HepG2 (cell line): Measurements from ENCODE around the gene TSPAN18. TPM values are rescaled to one million over a fixed set of nuclear protein-coding genes. Genes with fewer than 3 reads are reported as not detected.

Experiments used
- ATAC-seq: fragments of 200-7000 bp; cut with Tn5 transposase; 3 replicates; pipeline ENCODE4 v1.9.1; 2020; ENCODE audit warnings: mild to moderate bottlenecking, moderate library complexity
- BruUV-seq: library from RNA; stranded (reverse); fragments of 400-500 nt; replicated peaks from 2 replicates; lab custom pipeline; 2021; lab: Mats Ljungman, UMichigan
- CTCF ChIA-PET: fragments of 300-600 bp; formaldehyde crosslinking; extraction: SDS; loops from one replicate; lab custom pipeline; 2021; ENCODE audit warnings: low total read pairs, inconsistent platforms, low intra/inter-chr PET ratio; lab: Yijun Ruan, JAX
- POLR2A ChIA-PET: fragments of 350-600 bp; sonication (Branson Sonifier 250); formaldehyde crosslinking; loops from one replicate; lab custom pipeline; 2020; ENCODE audit warnings: antibody characterized with exemption, inconsistent platforms; lab: Yijun Ruan, JAX
- DNase-seq: peaks from one replicate; pipeline ENCODE4 v3.0.0-alpha.2; 2015; ENCODE audit warnings: low spot score
- FAIRE-seq: peaks from 3 replicates; lab custom pipeline; 2011; peaks lifted over from hg19 to GRCh38; lab: Jason Lieb, UNC
- H2AFZ ChIP-seq: one replicate; pipeline ENCODE4 v1.6.1; 2011; ENCODE audit warnings: low read length, inconsistent platforms
- H3K27ac ChIP-seq: fragments of 300-600 bp; 3 replicates; pipeline ENCODE4 v1.8.0; 2011; ENCODE audit warnings: mixed run types, mild to moderate bottlenecking, mixed read lengths, low read length, inconsistent platforms; ENCODE audit not compliant: insufficient read depth; ENCODE audit errors: extremely low read length
- H3K27me3 ChIP-seq, 2 experiments: fragments of 200-600 bp in 1 of 2; 2 replicates in 1 of 2; 3 replicates in 1 of 2; pipeline versions ENCODE4 v1.6.0 to v1.8.0; 2011; ENCODE audit warnings: low read length in 2 of 2, mild to moderate bottlenecking in 2 of 2, moderate library complexity in 2 of 2, inconsistent platforms in 1 of 2; ENCODE audit not compliant: insufficient read depth in 2 of 2, control insufficient read depth in 1 of 2
- H3K36me3 ChIP-seq, 2 experiments: fragments of 200-600 bp in 1 of 2; replicated peaks in 1 of 2; 2 replicates in 1 of 2; 3 replicates in 1 of 2; pipeline versions ENCODE4 v1.5.1 to v1.8.0; 2011; ENCODE audit warnings: low read length in 2 of 2, inconsistent platforms in 1 of 2; ENCODE audit not compliant: insufficient read depth in 2 of 2, control insufficient read depth in 1 of 2
- H3K4me1 ChIP-seq: 2 replicates; pipeline ENCODE4 v1.5.1; 2012; ENCODE audit warnings: low read length, inconsistent platforms; ENCODE audit not compliant: insufficient read depth
- H3K4me2 ChIP-seq: 2 replicates; pipeline ENCODE4 v1.6.0; 2011; ENCODE audit warnings: low read depth, low read length, inconsistent platforms
- H3K4me3 ChIP-seq, 3 experiments: fragments of 200-600 bp in 1 of 3; sonication (generic), shearing (Covaris generic) in 1 of 3; replicated peaks in 1 of 3; 2 replicates each; pipeline ENCODE4 v1.5.1; 2011 to 2016; ENCODE audit warnings: low read length in 3 of 3, inconsistent platforms in 2 of 3, low read depth in 2 of 3, mild to moderate bottlenecking in 2 of 3, control low read depth in 1 of 3, mixed read lengths in 1 of 3; ENCODE audit not compliant: insufficient read depth in 1 of 3
- H3K79me2 ChIP-seq: one replicate; pipeline ENCODE4 v1.6.1; 2011; ENCODE audit warnings: low read length, inconsistent platforms; ENCODE audit not compliant: insufficient read depth
- H3K9ac ChIP-seq: 2 replicates; pipeline ENCODE4 v1.6.0; 2011; ENCODE audit warnings: mild to moderate bottlenecking, low read depth, low read length, inconsistent platforms; ENCODE audit not compliant: insufficient read depth
- H3K9me3 ChIP-seq: 2 replicates; pipeline ENCODE4 v1.5.1; 2012; ENCODE audit warnings: mild to moderate bottlenecking, low read length
- H4K20me1 ChIP-seq: 2 replicates; pipeline ENCODE4 v1.6.0; 2011; ENCODE audit warnings: inconsistent platforms, mild to moderate bottlenecking, low read length, moderate library complexity; ENCODE audit not compliant: insufficient read depth
- FOXK1 ChIP-seq: sonication (generic); formaldehyde crosslinking; IDR thresholded peaks from 2 replicates; pipeline ENCODE4 v1.4.0; 2020; ENCODE audit warnings: low read depth, missing genetic modification reagents, borderline replicate concordance
- NFIB ChIP-seq: sonication (generic); formaldehyde crosslinking; IDR thresholded peaks from 2 replicates; pipeline ENCODE4 v1.9.0; 2021; ENCODE audit warnings: missing genetic modification reagents, mild to moderate bottlenecking, borderline replicate concordance
- RFXAP ChIP-seq: sonication (generic); formaldehyde crosslinking; IDR thresholded peaks from 2 replicates; pipeline ENCODE4 v1.4.0; 2020; ENCODE audit warnings: missing genetic modification reagents, borderline replicate concordance
- ZNF160 ChIP-seq: sonication (generic); formaldehyde crosslinking; IDR thresholded peaks from 2 replicates; pipeline ENCODE4 v1.8.0; 2022; ENCODE audit warnings: mild to moderate bottlenecking, inconsistent platforms, missing genetic modification reagents
- WGBS: methylation state at CpG from one replicate; pipeline ENCODE4 v1.1.6; 2017; ENCODE audit warnings: low lambda C conversion rate; 5-methylcytosine and 5-hydroxymethylcytosine counted together
- in situ Hi-C: cut with HindIII; loops from 2 replicates; pipeline ENCODE4 v1.10.0; 2017; ENCODE audit warnings: low pct_unique_long_range_greater_than_20kb; ENCODE audit not compliant: extremely low pct_ligation_motif_present
- intact Hi-C: fragments of 100-400 bp; cut with micrococcal nuclease; formaldehyde crosslinking; loops from one replicate; pipeline ENCODE4 v1.10.0; 2022; ENCODE audit not compliant: unreplicated experiment
- polyA plus RNA-seq, 8 experiments: library from polyadenylated mRNA; depleted of rRNA in 3 of 8; stranded (reverse) in 7 of 8; unstranded in 1 of 8; fragments of >200 nt; fragmentation: Illumina TruSeq in 4 of 8; extraction: Trizol in 4 of 8; gene quantifications; 2 replicates each; pipeline versions ENCODE4 v1.2.1 to v1.2.3, GENCODE V29; 2011 to 2016; ENCODE audit warnings: low read depth in 4 of 8, missing spikeins in 1 of 8, mixed read lengths in 1 of 8; ENCODE audit not compliant: insufficient read depth in 1 of 8
- total RNA-seq, 5 experiments: library from RNA; depleted of rRNA; stranded (reverse); fragments of >200 nt; fragmentation: Illumina TruSeq; extraction: Trizol; gene quantifications; 2 replicates each; pipeline ENCODE4 v1.2.3, GENCODE V29; 2016; ENCODE audit warnings: low read depth in 1 of 5
- TF ChIP-seq, protein P1 (sequence below): sonication (generic); formaldehyde crosslinking; IDR thresholded peaks from 2 replicates; pipeline ENCODE4 v1.5.1; 2020; ENCODE audit warnings: missing genetic modification reagents, mild to moderate bottlenecking, borderline replicate concordance

TSPAN18 gene
- total and polyA plus RNA-seq, 2 of the 13 experiments (the other 11 are each of a cell fraction or from before 2014, with no cell fraction given) = not detected

DNA sequence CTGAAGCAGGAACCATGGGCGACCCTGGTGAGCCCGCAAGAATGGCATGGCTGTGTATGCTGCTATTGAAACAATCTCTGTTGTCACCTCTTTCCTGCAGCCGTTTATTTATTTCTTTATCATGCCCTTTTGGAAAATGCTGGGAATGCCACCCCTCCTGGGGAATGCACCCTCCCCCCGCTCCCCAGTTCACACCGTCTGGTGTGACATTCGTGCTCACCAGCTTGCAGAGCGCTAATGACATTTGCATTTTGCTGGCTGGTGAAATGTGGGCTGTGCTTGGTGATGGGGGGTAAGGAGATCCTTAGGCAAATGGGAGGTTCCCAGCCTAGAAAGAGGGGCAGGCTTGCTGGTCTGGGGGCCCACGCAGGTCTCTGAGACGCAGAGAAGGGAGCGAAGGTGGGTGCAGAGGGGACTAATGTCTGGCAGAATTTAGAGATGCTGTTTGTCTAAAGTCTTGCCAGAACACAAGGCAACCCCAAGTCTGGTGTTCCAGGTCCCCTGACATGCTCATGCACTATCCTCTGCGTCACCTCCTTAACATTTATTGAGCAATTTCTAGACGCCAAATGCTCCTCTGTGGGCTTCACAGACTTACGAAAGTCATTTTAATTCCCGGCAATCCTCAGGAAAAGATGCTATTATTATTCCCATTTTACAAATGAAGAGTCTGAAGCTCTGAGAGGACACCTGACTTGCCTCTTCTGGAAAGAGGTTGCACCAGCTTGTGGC, 132.2 kb downstream of the TSPAN18 start:
- H3K27me3 ChIP-seq = peaks cover 3 to 12% of the 10 kb centered on the region in 2 experiments; a peak in 3 of 5 replicates

GRCh38 chr11:44859528-44859925, 132.8 kb downstream of the TSPAN18 start:
- no peak for FAIRE-seq
- Histone ChIP-seq H3K27me3 (peaks cover 3 to 12% of the 10 kb centered on the region in 2 experiments; a peak in 3 of 5 replicates), H3K9me3 (no peaks in the 10 kb centered on the region), H3K79me2 (no peaks in the 10 kb centered on the region), H3K4me1 (no peaks in the 10 kb centered on the region), H3K4me3 (no peak overlapping the region), H3K27ac (no peak overlapping the region), H2AFZ (no peak overlapping the region), H3K9ac (no peak overlapping the region), H3K4me2 (no peak overlapping the region), H4K20me1 (no peaks in the 10 kb centered on the region), H3K36me3 (no peaks in the 10 kb centered on the region)
- ChIA-PET CTCF (no interaction called here), POLR2A (no interaction called here)
- in situ Hi-C loops = no loop called here
- no peak for DNase-seq
- intact Hi-C loops = no loop called here
- no TSS peak for BruUV-seq
- ATAC-seq = no peak
- TF ChIP-seq, protein P1, sequence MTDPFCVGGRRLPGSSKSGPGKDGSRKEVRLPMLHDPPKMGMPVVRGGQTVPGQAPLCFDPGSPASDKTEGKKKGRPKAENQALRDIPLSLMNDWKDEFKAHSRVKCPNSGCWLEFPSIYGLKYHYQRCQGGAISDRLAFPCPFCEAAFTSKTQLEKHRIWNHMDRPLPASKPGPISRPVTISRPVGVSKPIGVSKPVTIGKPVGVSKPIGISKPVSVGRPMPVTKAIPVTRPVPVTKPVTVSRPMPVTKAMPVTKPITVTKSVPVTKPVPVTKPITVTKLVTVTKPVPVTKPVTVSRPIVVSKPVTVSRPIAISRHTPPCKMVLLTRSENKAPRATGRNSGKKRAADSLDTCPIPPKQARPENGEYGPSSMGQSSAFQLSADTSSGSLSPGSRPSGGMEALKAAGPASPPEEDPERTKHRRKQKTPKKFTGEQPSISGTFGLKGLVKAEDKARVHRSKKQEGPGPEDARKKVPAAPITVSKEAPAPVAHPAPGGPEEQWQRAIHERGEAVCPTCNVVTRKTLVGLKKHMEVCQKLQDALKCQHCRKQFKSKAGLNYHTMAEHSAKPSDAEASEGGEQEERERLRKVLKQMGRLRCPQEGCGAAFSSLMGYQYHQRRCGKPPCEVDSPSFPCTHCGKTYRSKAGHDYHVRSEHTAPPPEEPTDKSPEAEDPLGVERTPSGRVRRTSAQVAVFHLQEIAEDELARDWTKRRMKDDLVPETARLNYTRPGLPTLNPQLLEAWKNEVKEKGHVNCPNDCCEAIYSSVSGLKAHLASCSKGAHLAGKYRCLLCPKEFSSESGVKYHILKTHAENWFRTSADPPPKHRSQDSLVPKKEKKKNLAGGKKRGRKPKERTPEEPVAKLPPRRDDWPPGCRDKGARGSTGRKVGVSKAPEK (CRISPR knock-in tag) = no peak
- TF ChIP-seq RFXAP = no peak
- 0% methylated on average over 1 of the region's 5 CpGs for WGBS

More for the DNA sequence above, 132.2 kb downstream of the TSPAN18 start:
- POLR2A ChIA-PET = no interaction called here
- ATAC-seq (no peak), DNase-seq (no peak), FAIRE-seq (no peak)
- no peak for TF ChIP-seq FOXK1 (CRISPR knock-in tag)
- TF ChIP-seq ZNF160 (CRISPR knock-in tag) = no peak
- TF ChIP-seq NFIB (CRISPR knock-in tag) = no peak
- CTCF ChIA-PET = no interaction called here
- H3K9me3 ChIP-seq = no peaks in the 10 kb centered on the region
- H3K27ac ChIP-seq = no peak overlapping the region
- in situ Hi-C loops = no loop called here
- no peak overlapping the region for H3K9ac ChIP-seq
- no peaks in the 10 kb centered on the region for H3K79me2 ChIP-seq
- WGBS = 31% methylated on average over 14 of the region's 14 CpGs
- H3K4me2 ChIP-seq = no peak overlapping the region
- BruUV-seq = no TSS peak
- H3K4me1 ChIP-seq = no peaks in the 10 kb centered on the region
- no peaks in the 10 kb centered on the region for H3K36me3 ChIP-seq
- H3K4me3 ChIP-seq = no peak overlapping the region
- intact Hi-C loops = no loop called here
- no peaks in the 10 kb centered on the region for H4K20me1 ChIP-seq
- H2AFZ ChIP-seq = no peak overlapping the region
